Stimulated activated CD8-positive, alpha-beta memory T cell treated with anti-CD3 and anti-CD28 coated beads, Interleukin-15, amount 100 ng/mL, for 1 hour (primary cell): ENCODE measurements around the gene PDSS2.
"Not testable (repeated sequence)": the region's sequence is repeated elsewhere in the genome, so short reads cannot be mapped to it uniquely, and the experiment has no call there.

Experiments
- DNase-seq: peaks from one replicate; pipeline ENCODE4 v3.0.0-alpha.2; 2020; ENCODE audit warnings: low read depth

The PDSS2 gene

GRCh38 chr6:107217248-107217647, 242.1 kb downstream of the PDSS2 start:
- no peak for DNase-seq

GRCh38 chr6:107216197-107216933, 243.0 kb downstream of the PDSS2 start:
- no peak for DNase-seq

- no peak for DNase-seq
Measured at GRCh38 chr6:107215334-107215733, 244.0 kb downstream of the PDSS2 start.

GRCh38 chr6:107214655-107215054, 244.7 kb downstream of the PDSS2 start:
- DNase-seq, result no peak

GRCh38 chr6:107209406-107210305, 249.7 kb downstream of the PDSS2 start:
- DNase-seq, result no peak

GRCh38 chr6:107207251-107207873, 252.0 kb downstream of the PDSS2 start:
- no peak for DNase-seq

- no peak for DNase-seq
Measured at GRCh38 chr6:107205058-107205998, 254.0 kb downstream of the PDSS2 start.

- no peak for DNase-seq
Measured at GRCh38 chr6:107202876-107203468, 256.4 kb downstream of the PDSS2 start.

GRCh38 chr6:107198631-107199416, 260.5 kb downstream of the PDSS2 start:
- DNase-seq, result no peak

GRCh38 chr6:107196152-107196551, 263.2 kb downstream of the PDSS2 start:
- no peak for DNase-seq

GRCh38 chr6:107194723-107195122, 264.6 kb downstream of the PDSS2 start:
- DNase-seq, result not testable (repeated sequence)

- DNase-seq, result no peak
Measured at GRCh38 chr6:107192830-107193229, 266.5 kb downstream of the PDSS2 start.

- DNase-seq, result no peak
Measured at GRCh38 chr6:107187630-107188029, 271.7 kb downstream of the PDSS2 start.

- DNase-seq, result no peak
Measured at GRCh38 chr6:107186047-107186446, 273.3 kb downstream of the PDSS2 start.

GRCh38 chr6:107185391-107185970, 273.9 kb downstream of the PDSS2 start:
- DNase-seq, result no peak

- no peak for DNase-seq
Measured at GRCh38 chr6:107184435-107184834, 274.9 kb downstream of the PDSS2 start.

- DNase-seq, result no peak
Measured at GRCh38 chr6:107180099-107180498, 279.3 kb downstream of the PDSS2 start.

GRCh38 chr6:107179004-107179403, 280.4 kb downstream of the PDSS2 start:
- no peak for DNase-seq

- no peak for DNase-seq
Measured at GRCh38 chr6:107173779-107174178, 285.6 kb downstream of the PDSS2 start.

GRCh38 chr6:107171513-107171912, 287.9 kb downstream of the PDSS2 start:
- DNase-seq, result no peak
